T-helper 1 cell treated with Interleukin-12 subunit alpha and Interleukin-12 subunit beta and Interleukin-4 antibody, amounts not matched to agents 30 ng/mL and 1 ng/mL, for 36 hours (primary cell): ENCODE measurements around the gene FREM2. TPM values are rescaled to one million over a fixed set of nuclear protein-coding genes. Genes with fewer than 3 reads are reported as not detected.

ENCODE experiments used
- intact Hi-C: fragments of 100-400 bp; cut with micrococcal nuclease; formaldehyde crosslinking; loops from one replicate; pipeline ENCODE4 v1.15.1; 2024
- total RNA-seq: library from RNA; stranded (reverse); gene quantifications from 2 replicates; pipeline ENCODE4 v1.2.3, GENCODE V29; 2022

FREM2 gene
- total RNA-seq, 1 donor from 2014 or later = 0.15 TPM

DNA sequence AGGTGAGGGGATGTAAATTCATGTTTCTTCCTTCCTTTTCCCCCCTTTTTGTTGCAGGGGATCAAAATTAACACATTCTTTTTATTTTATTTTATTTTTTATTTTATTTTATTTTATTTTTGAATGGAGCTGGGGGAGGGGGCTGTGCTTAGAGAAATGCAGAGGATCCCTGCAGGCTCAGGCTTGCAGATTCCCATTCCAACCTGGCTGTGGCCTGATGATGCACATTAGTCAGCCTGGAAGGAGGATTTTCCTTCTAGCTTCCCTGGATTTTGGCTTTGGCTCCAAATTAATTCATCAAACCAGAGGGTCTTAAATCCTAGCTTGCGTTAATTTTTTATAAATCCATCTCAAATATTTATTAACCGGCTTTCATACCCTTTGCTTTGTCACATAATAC is 67.0 kb downstream of the FREM2 start:
- intact Hi-C loops = no loop called here

DNA sequence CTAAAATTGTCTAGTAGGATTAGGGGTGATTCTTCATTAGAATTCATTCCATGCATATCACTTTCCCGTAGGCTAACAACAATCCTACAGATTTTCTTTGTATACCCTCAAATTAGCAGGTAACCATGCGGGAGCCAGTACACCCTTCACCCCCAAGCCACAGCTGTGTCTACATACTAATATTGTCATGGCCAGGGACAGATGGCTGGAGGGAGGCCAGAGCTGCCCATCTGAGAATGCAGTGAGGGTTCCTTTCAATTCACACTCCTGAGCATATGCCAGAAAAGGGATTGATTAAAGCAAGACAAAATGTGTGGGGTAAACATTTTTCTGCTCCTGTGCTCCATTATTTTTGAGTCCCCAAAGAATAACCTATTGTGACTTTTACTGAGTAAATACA is 68.9 kb downstream of the FREM2 start:
- intact Hi-C loops = no loop called here

DNA sequence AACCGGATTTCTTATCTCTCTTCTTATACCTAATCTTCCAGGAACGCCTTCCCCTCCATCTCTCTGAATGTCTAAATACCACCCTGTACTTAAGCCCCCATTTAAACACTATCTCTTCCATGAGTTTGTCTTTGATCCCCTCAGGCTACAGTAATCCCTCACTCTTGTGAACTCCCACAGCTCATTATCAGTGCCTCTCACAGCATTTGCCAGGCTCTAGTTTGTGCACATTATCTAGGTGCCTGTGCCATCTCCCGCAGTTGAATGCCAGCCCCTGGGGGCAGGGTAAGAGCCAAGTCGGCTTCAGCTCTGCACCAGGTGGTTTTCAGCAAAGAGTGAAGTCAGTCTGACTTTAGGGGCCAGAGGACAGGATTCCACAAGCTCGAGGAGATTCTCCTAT is 71.4 kb downstream of the FREM2 start:
- intact Hi-C loops = no loop called here

DNA sequence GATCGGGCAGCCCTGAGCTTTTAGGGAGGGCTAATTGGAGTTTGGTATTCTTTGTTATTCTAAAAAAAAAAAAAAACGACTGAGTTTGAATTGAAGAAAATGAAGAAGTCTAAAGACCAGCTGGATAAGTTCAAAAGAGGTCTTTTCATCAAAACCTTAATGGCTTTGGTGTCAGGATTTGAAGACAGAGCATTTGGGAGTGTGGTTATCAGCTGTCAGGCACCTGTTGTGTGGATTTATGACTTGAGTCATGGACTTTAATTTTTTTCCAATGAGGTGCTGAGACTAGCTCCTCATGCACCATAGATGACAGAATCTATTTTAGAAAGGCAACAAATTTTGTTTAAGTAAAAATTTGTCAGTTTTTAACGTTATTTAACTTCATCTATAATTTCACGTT is 72.5 kb downstream of the FREM2 start:
- intact Hi-C loops = no loop called here

DNA sequence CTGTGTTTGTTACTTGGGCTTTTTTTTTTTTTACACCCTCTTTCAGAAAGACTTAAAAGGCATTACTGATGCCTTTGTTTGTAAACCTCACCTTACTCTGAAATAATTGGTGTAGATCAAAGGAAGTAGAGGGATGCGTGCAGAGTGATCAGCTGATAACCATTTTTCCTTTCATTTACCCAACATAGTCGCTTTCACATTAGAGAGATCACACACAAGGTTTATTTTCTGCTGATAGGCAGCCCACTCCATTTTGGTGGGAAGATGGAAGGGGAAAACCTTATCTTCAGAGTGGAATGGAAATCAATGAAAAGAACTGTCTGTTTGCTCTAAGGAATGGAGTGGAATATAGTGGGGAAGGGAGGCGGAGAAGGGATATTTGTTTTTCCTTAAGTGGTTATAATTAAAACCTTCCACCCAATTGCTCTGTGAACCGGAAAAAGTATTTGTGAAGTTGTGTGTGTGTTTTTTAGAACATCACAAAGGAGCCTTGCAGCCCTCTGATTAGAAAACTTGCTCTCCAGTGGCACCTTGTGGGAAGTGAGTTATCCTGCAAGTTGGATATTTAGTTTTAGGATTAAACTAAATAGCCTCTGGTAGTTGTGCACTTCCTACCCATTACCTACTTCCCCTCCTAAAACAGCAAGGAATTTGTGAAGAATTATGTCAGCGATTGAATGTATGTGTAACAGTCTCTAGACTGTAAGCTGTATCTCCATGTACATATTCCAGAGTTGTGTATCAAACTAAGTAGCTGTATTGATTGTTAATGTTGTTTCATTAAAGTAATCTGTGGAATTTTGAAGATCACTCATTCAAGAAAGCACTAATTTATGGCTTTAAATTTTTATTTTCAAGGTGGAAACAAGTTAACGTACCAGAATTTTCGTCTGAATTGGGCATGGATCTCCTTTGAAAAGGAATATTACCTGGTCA is 76.8 kb downstream of the FREM2 start:
- intact Hi-C loops = no loop called here

DNA sequence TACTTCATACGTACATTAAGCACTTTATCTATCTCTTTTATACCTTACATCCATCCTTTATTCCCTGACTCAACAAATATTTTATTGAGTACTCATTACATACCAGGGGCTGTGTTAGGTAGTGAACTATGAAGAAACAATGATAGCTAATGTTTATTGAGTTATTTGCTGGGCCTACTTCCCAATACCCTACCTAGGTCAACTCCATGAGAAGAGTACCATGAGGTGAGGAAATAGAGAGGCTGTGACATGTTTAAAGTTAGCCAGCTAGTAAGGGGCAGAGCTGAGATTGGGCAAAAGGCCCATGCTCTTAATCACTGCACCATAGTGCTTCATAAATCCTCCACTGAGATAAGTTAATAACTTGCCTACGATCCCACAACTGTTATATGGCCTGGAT is 79.9 kb downstream of the FREM2 start:
- intact Hi-C loops = no loop called here

DNA sequence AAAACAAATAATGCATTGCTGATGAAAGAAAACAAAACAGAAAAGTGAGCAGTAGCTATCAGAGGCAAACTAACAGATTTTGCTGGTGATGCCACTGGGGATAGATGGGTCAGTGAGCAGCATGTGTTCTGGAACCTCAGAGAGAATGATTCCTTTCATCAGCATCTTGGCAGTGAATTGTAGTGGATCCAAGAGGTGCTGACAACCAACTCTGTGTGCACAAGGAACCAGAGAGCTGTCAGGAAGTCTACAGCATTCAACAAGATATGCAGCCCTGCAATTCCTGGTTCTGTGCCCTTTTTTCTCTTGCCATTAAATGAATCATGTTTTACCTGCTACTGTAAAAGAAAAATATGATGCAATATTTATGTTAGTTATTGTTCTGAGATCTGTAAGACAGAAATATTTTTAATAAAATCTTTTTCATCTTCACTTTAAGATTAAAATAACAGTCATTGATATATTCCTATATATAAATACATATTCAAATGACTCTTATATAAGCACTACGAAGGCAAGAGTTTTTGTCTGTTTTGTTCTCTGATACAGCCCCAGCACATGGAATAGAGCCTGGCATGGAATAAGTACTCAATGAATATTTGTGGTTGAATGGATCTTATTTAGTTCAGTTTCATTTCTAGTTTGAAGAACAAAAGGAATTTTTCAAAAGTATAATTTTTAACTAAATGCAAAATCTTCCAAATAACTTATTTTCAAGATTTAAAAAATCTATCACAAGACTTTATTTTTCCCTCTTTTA is 80.8 kb downstream of the FREM2 start:
- intact Hi-C loops = no loop called here

DNA sequence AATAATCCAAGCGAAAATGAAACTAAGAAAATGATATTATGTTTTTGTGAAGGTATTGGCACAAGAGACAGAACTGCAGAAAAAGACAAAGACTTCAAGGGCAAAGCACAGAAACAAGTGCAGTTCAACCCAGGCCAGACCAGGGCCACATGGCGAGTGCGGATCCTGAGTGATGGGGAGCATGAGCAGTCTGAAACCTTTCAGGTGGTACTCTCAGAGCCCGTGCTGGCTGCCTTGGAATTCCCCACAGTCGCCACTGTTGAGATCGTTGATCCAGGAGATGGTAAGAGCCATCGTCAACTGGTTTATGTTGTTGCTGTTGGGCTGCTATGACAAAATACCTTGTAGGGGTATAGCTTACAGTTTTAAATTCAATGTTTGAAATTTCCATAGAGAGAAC is 82.6 kb downstream of the FREM2 start:
- intact Hi-C loops = no loop called here

DNA sequence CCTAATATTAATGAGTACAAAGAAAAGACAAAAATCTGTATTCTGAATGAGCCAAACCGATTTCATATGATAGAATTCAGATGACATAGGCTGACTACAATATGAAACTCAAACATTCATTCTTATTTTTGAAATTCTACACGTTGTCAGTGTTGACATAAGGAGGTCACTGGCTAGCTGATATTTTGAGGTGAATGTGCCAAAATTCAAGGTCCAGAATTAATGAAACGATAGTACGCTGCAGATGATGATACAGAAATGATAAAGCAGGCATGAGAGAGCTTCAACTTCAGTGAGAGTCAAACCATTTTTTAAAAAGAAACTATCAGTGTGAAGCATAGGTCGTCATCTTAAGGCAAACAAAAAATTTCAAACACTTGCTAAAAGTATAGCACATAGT is 88.2 kb downstream of the FREM2 start:
- intact Hi-C loops = no loop called here

DNA sequence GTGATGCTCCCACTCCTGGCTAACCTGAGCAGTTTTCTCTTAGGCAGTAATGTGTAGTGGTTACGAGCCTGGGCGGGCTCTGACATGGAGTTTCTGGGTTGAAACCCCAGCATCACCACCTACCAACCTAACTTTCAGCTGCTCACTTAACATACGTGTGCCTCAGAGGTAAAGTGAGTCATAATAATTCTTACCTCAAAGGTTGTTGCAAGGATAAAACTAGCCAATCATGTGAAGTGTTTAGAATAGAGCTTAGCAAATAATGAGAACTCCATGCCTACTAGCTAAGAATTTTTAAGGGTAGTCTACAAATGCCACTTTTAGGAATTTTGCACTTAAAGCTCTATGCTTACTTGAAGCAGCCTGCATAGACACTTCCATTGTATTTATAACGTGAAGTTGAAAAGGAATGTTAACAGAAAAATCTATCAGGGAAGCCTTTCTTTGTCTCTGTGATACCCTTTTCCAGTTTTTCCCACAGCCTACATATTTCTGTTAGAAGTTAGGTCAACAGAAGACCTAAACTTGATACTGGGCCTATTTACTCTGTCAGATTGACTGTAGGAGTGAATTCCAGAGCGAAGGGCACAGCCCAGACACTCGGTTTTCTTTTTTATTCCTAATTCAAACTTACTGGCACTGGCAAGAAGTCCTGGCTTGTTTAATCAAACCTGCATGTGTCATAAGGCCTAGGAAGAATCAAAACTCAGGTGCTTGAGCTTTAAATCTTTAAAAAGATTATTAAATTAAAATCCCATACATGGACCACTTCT is 90.7 kb downstream of the FREM2 start:
- intact Hi-C loops = no loop called here

DNA sequence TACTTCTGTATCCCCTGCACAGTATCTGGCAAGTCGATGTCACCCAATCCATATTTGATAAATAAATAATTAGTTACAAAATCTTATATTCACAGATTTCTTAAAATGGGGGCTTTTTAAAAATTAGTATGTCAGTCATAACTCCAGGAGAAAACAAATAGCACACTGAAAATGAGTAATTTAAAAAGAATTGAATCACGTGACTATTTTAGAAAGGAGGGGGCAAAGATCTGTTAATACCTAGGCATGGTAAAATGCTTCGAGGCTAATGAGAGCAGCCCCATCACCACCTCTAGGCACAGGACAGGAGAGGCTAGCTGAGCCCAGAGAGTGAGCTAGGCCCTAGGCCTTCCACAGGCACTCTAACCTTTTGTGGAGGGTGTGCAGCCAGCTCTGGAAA is 94.7 kb downstream of the FREM2 start:
- intact Hi-C loops = no loop called here

DNA sequence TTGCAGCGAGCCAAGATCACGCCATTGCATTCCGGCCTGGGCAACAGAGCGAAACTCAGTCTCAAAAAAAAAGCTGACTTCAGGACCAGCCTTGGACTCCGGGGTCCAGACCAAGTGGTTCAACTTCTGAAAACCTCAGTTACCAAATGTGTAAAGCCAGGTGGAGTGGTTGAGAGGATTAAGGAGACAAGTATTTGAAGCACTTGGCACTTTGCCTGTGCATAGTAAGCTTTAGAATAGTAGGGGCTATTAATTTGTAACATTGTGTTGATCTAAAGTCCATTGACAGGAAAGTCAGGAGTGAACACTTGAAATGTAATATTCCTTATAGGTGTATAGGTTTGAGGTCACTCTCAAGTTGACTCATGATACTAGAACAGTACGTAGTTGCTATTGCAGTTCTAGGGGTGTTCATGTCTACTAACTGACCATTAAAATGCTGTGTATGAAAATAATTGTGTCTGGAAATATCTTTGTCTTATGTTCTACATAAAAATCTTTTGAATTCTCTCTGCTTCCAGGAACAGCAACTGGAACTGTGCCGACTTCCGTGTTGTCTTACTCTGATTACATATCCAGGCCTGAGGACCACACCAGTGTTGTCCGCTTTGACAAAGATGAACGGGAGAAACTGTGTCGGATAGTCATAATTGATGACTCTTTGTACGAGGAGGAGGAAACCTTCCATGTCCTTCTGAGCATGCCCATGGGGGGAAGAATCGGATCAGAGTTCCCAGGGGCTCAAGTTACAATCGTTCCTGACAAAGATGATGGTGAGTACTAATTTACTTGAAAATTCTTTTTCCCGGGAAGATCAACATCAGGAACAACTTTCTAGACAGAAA is 97.4 kb downstream of the FREM2 start:
- intact Hi-C loops = no loop called here

DNA sequence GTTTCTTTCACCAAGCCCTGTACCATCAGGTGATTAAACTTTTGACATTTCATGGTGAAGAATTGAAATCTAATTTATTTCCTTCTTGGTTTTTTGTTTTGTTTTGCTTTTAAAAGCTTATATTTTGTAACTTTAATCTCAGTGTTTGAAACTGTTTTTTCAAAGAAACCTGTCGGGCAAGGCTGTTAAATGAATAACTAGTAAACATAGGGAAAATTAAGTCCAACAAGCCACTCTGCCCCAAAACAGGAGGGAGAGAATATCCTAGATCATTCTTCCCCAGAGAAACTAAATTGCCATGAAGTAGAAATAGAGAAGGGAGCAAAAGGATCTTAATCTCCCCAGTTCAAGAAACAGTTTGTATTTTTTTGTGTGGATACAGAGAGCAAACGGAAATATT is 98.2 kb downstream of the FREM2 start:
- intact Hi-C loops = no loop called here

DNA sequence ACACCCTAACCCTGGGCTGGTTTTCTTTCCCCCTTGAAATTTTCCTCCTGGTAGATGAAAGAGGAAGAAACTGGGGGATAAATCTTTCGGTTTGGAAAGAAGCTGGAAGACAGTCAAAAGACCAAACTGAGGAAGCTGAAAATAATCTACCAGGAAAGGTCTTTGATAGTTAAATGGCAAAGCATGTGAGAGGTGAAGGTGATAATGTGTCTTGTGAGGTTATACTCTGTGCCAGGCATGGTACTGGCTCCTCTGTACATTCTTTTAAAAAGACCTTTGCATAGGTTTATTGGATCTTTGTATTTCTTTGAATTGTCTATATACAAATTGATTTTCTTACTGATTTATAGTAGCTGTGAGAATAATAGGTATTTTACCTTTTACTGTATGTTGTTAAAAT is 98.6 kb downstream of the FREM2 start:
- intact Hi-C loops = no loop called here

DNA sequence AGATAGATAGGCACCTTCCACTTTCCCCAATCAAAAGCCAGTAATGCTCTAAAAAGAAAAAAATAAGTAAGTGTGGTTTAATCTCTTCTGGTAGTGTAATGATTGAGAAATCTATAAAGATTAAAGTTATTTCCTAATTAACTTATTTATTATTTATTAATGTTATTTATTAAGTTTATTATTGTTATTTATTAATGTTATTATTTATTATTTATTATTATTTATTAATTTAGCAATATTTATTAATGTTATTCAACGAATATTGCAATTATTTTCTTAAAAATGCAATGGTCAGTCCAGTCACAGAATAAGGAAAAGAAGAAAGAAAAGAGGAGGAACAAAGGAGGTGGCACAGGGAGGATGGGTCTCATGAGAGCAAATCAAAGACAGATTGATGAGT is 100.7 kb downstream of the FREM2 start:
- intact Hi-C loops = no loop called here

DNA sequence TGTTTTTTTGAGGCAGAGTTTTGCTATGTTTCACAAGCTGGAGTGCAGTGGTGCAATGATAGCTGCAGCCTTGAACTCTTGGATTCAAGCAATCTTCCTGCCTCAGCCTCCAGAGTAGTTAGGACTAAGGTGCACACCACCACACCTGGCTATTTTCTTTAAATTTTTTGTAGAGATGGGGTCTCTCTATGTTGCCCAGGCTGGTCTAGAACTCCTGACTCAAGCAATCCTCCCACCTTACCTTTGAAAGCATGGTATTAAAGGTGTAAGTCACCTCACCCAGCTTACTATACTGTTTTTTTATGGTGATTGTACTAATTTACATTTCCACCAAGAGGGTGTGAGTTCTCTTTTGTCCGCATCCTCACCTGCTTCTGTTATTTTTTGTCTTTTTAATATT is 110.0 kb downstream of the FREM2 start:
- intact Hi-C loops = no loop called here

DNA sequence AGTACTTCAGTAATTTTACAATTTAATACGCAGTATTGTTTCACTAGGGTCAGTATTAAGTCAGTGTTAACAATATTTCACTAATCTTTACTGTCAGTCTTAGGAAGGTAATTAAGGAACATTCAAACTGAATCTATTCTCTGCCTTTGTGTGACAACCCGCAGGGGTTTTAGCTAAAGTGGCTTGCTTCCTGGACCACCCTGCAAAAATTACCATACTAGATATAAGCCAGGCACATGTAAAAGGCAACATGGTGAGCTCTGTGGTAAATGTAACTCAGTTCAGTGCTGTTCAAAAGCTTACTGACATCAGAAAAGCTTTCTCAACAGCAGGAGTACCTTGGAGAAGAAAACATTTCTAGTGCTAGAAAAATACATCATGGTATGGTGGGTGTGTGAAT is 116.7 kb downstream of the FREM2 start:
- intact Hi-C loops = no loop called here

DNA sequence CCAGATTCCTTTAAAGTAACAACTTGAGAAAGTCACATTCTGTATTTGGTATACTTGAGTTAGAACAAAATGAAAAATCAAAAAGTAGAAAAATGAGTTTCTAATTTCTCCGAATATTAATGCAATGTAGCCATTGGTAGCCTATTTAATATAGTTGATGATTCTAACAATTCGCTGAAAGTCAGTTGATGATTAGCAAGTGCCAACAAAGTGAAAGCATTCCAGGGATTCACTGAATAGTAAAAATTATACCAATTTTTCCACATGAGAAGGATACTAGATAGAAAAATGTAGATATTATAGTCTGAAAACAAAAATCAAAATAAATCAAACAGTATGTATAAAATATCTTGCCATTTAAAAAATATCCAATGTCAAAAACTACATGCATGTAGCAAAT is 117.2 kb downstream of the FREM2 start:
- intact Hi-C loops = no loop called here

DNA sequence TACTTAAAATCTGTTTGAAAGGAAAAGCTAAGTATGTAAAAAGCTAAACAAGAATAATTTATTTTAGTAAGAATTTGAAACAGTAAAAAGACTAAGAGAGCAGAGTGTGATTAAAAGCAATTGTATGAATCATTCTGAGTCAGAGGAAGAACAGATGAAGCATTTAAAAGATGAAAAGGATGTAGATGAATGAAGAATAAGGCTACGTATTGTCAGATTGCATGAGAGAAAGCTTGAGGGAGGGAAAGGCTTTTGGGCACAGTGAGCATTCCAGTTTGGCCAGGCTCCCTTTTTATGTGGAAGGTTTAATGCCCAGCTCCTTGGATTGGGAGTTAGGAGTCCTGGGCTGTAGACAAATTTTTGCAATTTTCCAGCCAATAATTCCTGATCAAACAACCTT is 117.7 kb downstream of the FREM2 start:
- intact Hi-C loops = no loop called here

DNA sequence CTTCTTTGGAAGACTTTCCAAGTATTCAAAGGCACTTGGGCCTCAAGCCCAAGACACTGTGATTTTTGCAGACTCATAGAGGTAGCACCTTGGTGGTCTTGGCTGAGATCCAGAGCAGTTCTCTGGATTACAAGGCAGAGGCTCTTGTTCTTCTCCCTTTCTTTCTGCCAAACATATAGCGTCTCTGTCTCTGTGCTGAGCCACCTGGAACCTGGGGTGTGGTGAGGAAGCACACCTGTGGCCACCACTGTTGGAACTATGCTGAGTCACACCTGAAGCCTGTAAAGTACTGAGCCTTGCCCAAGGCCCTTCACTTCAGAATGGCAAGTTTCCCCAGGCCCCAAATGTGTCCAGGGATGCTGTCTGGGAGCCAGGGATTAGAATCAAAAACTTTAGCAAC is 127.5 kb downstream of the FREM2 start:
- intact Hi-C loops = no loop called here

DNA sequence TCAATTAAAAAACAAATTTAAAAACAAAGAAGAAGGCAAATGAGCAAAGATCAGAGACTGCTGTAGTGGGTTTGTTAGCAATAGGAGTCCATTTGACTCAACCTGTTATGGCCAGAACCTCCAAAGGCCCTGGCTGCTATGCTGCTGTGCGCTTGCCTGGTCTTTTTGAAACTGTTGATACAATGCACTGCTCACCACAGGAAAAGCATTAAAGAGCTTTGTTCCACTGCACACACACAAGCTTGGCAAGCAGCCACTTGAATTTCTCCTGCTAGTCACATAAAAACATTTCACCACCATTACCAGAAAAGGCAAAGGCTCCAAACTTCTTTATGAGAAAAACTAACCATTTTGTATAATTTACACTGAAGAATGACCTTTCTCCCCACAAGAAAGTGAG is 132.2 kb downstream of the FREM2 start:
- intact Hi-C loops = no loop called here
